GM12878 (cell line): Measurements from ENCODE around the gene FOXL1. TPM values are rescaled to one million over a fixed set of nuclear protein-coding genes. Genes with fewer than 3 reads are reported as not detected.

Experiments used
- ATAC-seq: fragments of 200-7000 bp; cut with Tn5 transposase; 3 replicates; pipeline ENCODE4 v1.9.1; 2020; ENCODE audit warnings: mild to moderate bottlenecking, moderate library complexity
- BruUV-seq: library from RNA; stranded (reverse); fragments of 400-500 nt; replicated peaks from 2 replicates; lab custom pipeline; 2021; lab: Mats Ljungman, UMichigan
- CTCF ChIA-PET: fragments of 300-600 bp; sonication (Branson Sonifier 250); formaldehyde crosslinking; extraction: SDS; loops from one replicate; lab custom pipeline; 2021; ENCODE audit warnings: inconsistent platforms; lab: Yijun Ruan, JAX
- POLR2A ChIA-PET: fragments of 350-600 bp; formaldehyde crosslinking; extraction: SDS; loops from one replicate; lab custom pipeline; 2021; ENCODE audit warnings: inconsistent platforms; lab: Charles Lee
- RAD21 ChIA-PET: fragments of 300-600 bp; sonication (Branson Sonifier 250); formaldehyde crosslinking; loops from one replicate; lab custom pipeline; 2023; ENCODE audit warnings: antibody characterized with exemption; ENCODE audit not compliant: unreplicated experiment; lab: Charles Lee
- SMC1A ChIA-PET: fragments of 300-600 bp; sonication (Branson Sonifier 250); formaldehyde crosslinking; loops from one replicate; lab custom pipeline; 2023; ENCODE audit not compliant: unreplicated experiment, uncharacterized antibody; lab: Charles Lee
- DNase-seq: peaks from one replicate; pipeline ENCODE4 v3.0.0-alpha.2; 2011; ENCODE audit warnings: low read depth, low spot score
- FAIRE-seq: peaks from 3 replicates; lab custom pipeline; 2011; peaks lifted over from hg19 to GRCh38; lab: Jason Lieb, UNC
- H2AFZ ChIP-seq: 2 replicates; pipeline ENCODE4 v1.6.0; 2011; ENCODE audit warnings: low read depth, low read length, control low read depth; ENCODE audit not compliant: control insufficient read depth
- H3K27ac ChIP-seq: 2 replicates; pipeline ENCODE4 v1.5.1; 2011; ENCODE audit warnings: control low read depth; ENCODE audit not compliant: control insufficient read depth, insufficient read depth
- H3K27me3 ChIP-seq, 2 experiments: replicated peaks in 1 of 2; 2 replicates each; pipeline versions ENCODE4 v1.6.0 to v1.6.1; 2011; ENCODE audit warnings: low read length in 1 of 2; ENCODE audit not compliant: control insufficient read depth in 2 of 2, insufficient read depth in 2 of 2
- H3K36me3 ChIP-seq, 2 experiments: 2 replicates each; pipeline ENCODE4 v1.5.1; 2011; ENCODE audit warnings: low read length in 1 of 2; ENCODE audit not compliant: control insufficient read depth in 2 of 2, insufficient read depth in 2 of 2
- H3K4me1 ChIP-seq: 2 replicates; pipeline ENCODE4 v1.6.1; 2011; ENCODE audit warnings: mild to moderate bottlenecking, low read length, moderate library complexity, mixed read lengths; ENCODE audit not compliant: control insufficient read depth, insufficient read depth
- H3K4me2 ChIP-seq: 2 replicates; pipeline ENCODE4 v1.6.0; 2011; ENCODE audit warnings: control low read depth; ENCODE audit not compliant: control insufficient read depth, insufficient read depth
- H3K4me3 ChIP-seq: fragments of 200-600 bp; sonication (generic); 2 replicates; pipeline ENCODE4 v1.5.1; 2016
- H3K79me2 ChIP-seq: 2 replicates; pipeline ENCODE4 v1.6.0; 2011; ENCODE audit warnings: low read length; ENCODE audit not compliant: control insufficient read depth, insufficient read depth
- H3K9ac ChIP-seq: 2 replicates; pipeline ENCODE4 v1.8.0; 2011; ENCODE audit warnings: low read length, control low read depth, mixed read lengths; ENCODE audit not compliant: control insufficient read depth, insufficient read depth
- H3K9me3 ChIP-seq: replicated peaks from 3 replicates; pipeline ENCODE4 v1.5.1; 2011; ENCODE audit warnings: mild to moderate bottlenecking, low read length; ENCODE audit not compliant: control insufficient read depth, insufficient read depth
- H4K20me1 ChIP-seq: 2 replicates; pipeline ENCODE4 v1.6.0; 2011; ENCODE audit not compliant: control insufficient read depth, insufficient read depth
- CEBPZ ChIP-seq: fragments of 150-350 bp; IDR thresholded peaks from 2 replicates; pipeline ENCODE4 v1.6.1; 2016; ENCODE audit warnings: low read depth, low read length
- EGR1 ChIP-seq, 2 experiments: IDR thresholded peaks; 1 replicate in 1 of 2; 2 replicates in 1 of 2; pipeline ENCODE4 v1.6.1; 2011 to 2012; ENCODE audit warnings: low read depth in 2 of 2, low read length in 2 of 2, borderline replicate concordance in 1 of 2, mild to moderate bottlenecking in 1 of 2, moderate library complexity in 1 of 2
- FOXM1 ChIP-seq: IDR thresholded peaks from 2 replicates; pipeline ENCODE4 v1.6.1; 2012; ENCODE audit warnings: low read depth, mild to moderate bottlenecking, inconsistent platforms, low read length, moderate library complexity
- MTA2 ChIP-seq: fragments of 450-650 bp; IDR thresholded peaks from 2 replicates; pipeline ENCODE4 v1.6.1; 2016; ENCODE audit warnings: low read depth, mild to moderate bottlenecking, moderate library complexity
- MTA3 ChIP-seq: IDR thresholded peaks from 2 replicates; pipeline ENCODE4 v1.6.1; 2012; ENCODE audit warnings: low read length, inconsistent platforms, borderline replicate concordance
- RCOR1 ChIP-seq: conservative IDR thresholded peaks from 2 replicates; pipeline ENCODE4 v1.6.1; 2012; ENCODE audit warnings: low read depth, low read length, improper control_type of control experiment
- SREBF1 ChIP-seq: IDR thresholded peaks from 2 replicates; pipeline ENCODE4 v1.6.1; 2012; ENCODE audit warnings: mild to moderate bottlenecking, low read length
- STAT1 ChIP-seq: fragments of 450-650 bp; conservative IDR thresholded peaks from 2 replicates; pipeline ENCODE4 v1.6.1; 2014; ENCODE audit warnings: antibody characterized with exemption, mild to moderate bottlenecking
- YBX1 ChIP-seq: fragments of 450-650 bp; IDR thresholded peaks from 2 replicates; pipeline ENCODE4 v1.6.1; 2016; ENCODE audit warnings: antibody characterized with exemption
- ZNF274 ChIP-seq: IDR thresholded peaks from one replicate; pipeline ENCODE4 v1.8.0; 2011; ENCODE audit not compliant: insufficient read length, insufficient read depth
- WGBS: methylation state at CpG from one replicate; pipeline ENCODE4 v1.1.6; 2016; ENCODE audit warnings: low lambda C conversion rate; ENCODE audit not compliant: insufficient replicate concordance, insufficient coverage; ENCODE audit errors: missing lambda C conversion rate; 5-methylcytosine and 5-hydroxymethylcytosine counted together
- in situ Hi-C: fragments of 300-500 bp; cut with MboI; formaldehyde crosslinking; loops from 9 replicates; pipeline ENCODE4 v1.14.3; 2018; ENCODE audit warnings: mixed read lengths
- intact Hi-C: fragments of 100-400 bp; cut with micrococcal nuclease; formaldehyde crosslinking; loops from one replicate; pipeline ENCODE4 v1.14.2; 2022; ENCODE audit not compliant: unreplicated experiment
- polyA plus RNA-seq, 11 experiments: library from polyadenylated mRNA; depleted of rRNA in 4 of 11; unstranded in 6 of 11; stranded (reverse) in 5 of 11; fragments of >200 nt; fragmentation: Nextera tagmentation in 4 of 11; fragmentation: Illumina TruSeq in 1 of 11; extraction: Ambion mirVana in 4 of 11; extraction: Trizol in 1 of 11; gene quantifications; 1 replicate in 1 of 11; 2 replicates in 10 of 11; pipeline versions ENCODE4 v1.2.1 to v1.2.3, GENCODE V29; 2011 to 2016; ENCODE audit warnings: inconsistent platforms in 2 of 11, missing spikeins in 2 of 11, low read depth in 1 of 11
- total RNA-seq, 4 experiments: library from RNA; depleted of rRNA in 3 of 4; stranded (reverse); fragments of >200 nt in 3 of 4; fragmentation: Illumina TruSeq in 1 of 4; extraction: Trizol in 1 of 4; gene quantifications; 2 replicates each; pipeline versions ENCODE4 v1.2.1 to v1.2.3, GENCODE V29; 2013 to 2021
- TF ChIP-seq, protein P1 (sequence below): fragments of 450-650 bp; IDR thresholded peaks from 2 replicates; pipeline ENCODE4 v1.6.1; 2017; ENCODE audit warnings: mild to moderate bottlenecking
- TF ChIP-seq, protein P2 (sequence below): fragments of 450-650 bp; IDR thresholded peaks from 2 replicates; pipeline ENCODE4 v1.6.1; 2017; ENCODE audit warnings: mild to moderate bottlenecking, moderate library complexity

FOXL1 gene
- total and polyA plus RNA-seq, 10 of the 15 experiments (the other 5 are each of a cell fraction or from before 2014, with no cell fraction given): 0.05 TPM; not detected in 9

GRCh38 chr16:86584071-86584685 lies 5.8 kb downstream of the FOXL1 start:
- CTCF ChIA-PET: interaction anchor here (1.2 kb wide), 2 partner anchors 10 to 20 kb away, joined by 3 read pairs; no protein-coding TSS in a partner anchor
- no peak for FAIRE-seq
- TF ChIP-seq EGR1 (IDR thresholded peaks at IDR 0.05; ENCODE audit: borderline replicate concordance in 1 of 2, low read depth in 2 of 2, low read length in 2 of 2) (no peak), MTA3 (no peak), RCOR1 (no peak), MTA2 (no peak), FOXM1 (no peak), STAT1 (no peak), SREBF1 (no peak), ZNF274 (no peak), CEBPZ (no peak), YBX1 (no peak)
- TF ChIP-seq, protein P1, sequence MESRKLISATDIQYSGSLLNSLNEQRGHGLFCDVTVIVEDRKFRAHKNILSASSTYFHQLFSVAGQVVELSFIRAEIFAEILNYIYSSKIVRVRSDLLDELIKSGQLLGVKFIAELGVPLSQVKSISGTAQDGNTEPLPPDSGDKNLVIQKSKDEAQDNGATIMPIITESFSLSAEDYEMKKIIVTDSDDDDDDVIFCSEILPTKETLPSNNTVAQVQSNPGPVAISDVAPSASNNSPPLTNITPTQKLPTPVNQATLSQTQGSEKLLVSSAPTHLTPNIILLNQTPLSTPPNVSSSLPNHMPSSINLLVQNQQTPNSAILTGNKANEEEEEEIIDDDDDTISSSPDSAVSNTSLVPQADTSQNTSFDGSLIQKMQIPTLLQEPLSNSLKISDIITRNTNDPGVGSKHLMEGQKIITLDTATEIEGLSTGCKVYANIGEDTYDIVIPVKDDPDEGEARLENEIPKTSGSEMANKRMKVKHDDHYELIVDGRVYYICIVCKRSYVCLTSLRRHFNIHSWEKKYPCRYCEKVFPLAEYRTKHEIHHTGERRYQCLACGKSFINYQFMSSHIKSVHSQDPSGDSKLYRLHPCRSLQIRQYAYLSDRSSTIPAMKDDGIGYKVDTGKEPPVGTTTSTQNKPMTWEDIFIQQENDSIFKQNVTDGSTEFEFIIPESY: no peak
- TF ChIP-seq, protein P2, sequence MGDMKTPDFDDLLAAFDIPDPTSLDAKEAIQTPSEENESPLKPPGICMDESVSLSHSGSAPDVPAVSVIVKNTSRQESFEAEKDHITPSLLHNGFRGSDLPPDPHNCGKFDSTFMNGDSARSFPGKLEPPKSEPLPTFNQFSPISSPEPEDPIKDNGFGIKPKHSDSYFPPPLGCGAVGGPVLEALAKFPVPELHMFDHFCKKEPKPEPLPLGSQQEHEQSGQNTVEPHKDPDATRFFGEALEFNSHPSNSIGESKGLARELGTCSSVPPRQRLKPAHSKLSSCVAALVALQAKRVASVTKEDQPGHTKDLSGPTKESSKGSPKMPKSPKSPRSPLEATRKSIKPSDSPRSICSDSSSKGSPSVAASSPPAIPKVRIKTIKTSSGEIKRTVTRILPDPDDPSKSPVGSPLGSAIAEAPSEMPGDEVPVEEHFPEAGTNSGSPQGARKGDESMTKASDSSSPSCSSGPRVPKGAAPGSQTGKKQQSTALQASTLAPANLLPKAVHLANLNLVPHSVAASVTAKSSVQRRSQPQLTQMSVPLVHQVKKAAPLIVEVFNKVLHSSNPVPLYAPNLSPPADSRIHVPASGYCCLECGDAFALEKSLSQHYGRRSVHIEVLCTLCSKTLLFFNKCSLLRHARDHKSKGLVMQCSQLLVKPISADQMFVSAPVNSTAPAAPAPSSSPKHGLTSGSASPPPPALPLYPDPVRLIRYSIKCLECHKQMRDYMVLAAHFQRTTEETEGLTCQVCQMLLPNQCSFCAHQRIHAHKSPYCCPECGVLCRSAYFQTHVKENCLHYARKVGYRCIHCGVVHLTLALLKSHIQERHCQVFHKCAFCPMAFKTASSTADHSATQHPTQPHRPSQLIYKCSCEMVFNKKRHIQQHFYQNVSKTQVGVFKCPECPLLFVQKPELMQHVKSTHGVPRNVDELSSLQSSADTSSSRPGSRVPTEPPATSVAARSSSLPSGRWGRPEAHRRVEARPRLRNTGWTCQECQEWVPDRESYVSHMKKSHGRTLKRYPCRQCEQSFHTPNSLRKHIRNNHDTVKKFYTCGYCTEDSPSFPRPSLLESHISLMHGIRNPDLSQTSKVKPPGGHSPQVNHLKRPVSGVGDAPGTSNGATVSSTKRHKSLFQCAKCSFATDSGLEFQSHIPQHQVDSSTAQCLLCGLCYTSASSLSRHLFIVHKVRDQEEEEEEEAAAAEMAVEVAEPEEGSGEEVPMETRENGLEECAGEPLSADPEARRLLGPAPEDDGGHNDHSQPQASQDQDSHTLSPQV: no peak

More at GRCh38 chr16:86584071-86584685, 5.8 kb downstream of the FOXL1 start:
- H3K79me2 ChIP-seq: no peaks in the 10 kb centered on the region
- 41% methylated on average over 5 of the region's 6 CpGs for WGBS
- no peak overlapping the region for H2AFZ ChIP-seq
- ATAC-seq: no peak
- no peaks in the 10 kb centered on the region for H3K36me3 ChIP-seq
- no peaks in the 10 kb centered on the region for H3K9me3 ChIP-seq
- ChIA-PET POLR2A (interaction anchor here (0.7 kb wide), 1 partner anchor 1735 kb away, joined by 4 read pairs; no protein-coding TSS in a partner anchor), RAD21 (no interaction called here), SMC1A (no interaction called here)
- no peaks in the 10 kb centered on the region; a peak in 3 of 4 replicates for H3K27me3 ChIP-seq
- no peaks in the 10 kb centered on the region for H3K4me1 ChIP-seq
- H3K27ac ChIP-seq: no peak overlapping the region
- in situ Hi-C loops: no loop called here
- no peaks in the 10 kb centered on the region for H4K20me1 ChIP-seq
- DNase-seq: no peak
- no peak overlapping the region for H3K9ac ChIP-seq
- no peak overlapping the region for H3K4me2 ChIP-seq
- H3K4me3 ChIP-seq: no peak overlapping the region
- intact Hi-C loops: no loop called here
- no TSS peak for BruUV-seq
